ENCODE measurements around the gene KRT34.
"Not testable (repeated sequence)": the region's sequence is repeated elsewhere in the genome, so short reads cannot be mapped to it uniquely, and the experiment has no call there.

KRT34 gene

GRCh38 chr17:41424111-41424635 lies 42.1 kb upstream of the KRT34 start, which contains the start of gene KRT37:
KRT37 (minus strand) TSS chr17:41424585; CDS start chr17:41424523, 62 bp downstream.
- no peak within 1 kb of the TSS for H3K27ac ChIP-seq (ENCODE audit: low read depth, low read length)
- H3K4me2 ChIP-seq (ENCODE audit: low read length): no peak within 1 kb of the TSS
- TF ChIP-seq EZH2phosphoT487 (IDR thresholded peaks at IDR 0.05; ENCODE audit: borderline replicate concordance, low read length) (no peak), CTCF (IDR thresholded peaks at IDR 0.05; ENCODE audit: low read depth, low read length, poor library complexity, severe bottlenecking) (no peak)
- H3K4me3 ChIP-seq (ENCODE audit: low read length): no peak within 1 kb of the TSS
- H3K9me3 ChIP-seq (ENCODE audit: control insufficient read depth, insufficient read depth, low read length): no peaks in the 10 kb centered on the region
- H3K36me3 ChIP-seq (ENCODE audit: control insufficient read depth, low read length): no peaks in the 10 kb centered on the region
- H3K9me2 ChIP-seq (replicated peaks; ENCODE audit: control insufficient read depth, low read length): no peaks in the 10 kb centered on the region
- H3K4me1 ChIP-seq (ENCODE audit: control insufficient read depth, low read length): no peaks in the 10 kb centered on the region
- H3F3A ChIP-seq (ENCODE audit: control insufficient read depth, insufficient read depth): no peaks in the 10 kb centered on the region
- H4K20me1 ChIP-seq (ENCODE audit: control insufficient read depth, insufficient read depth, low read depth, low read length): no peaks in the 10 kb centered on the region
- H3K79me2 ChIP-seq (ENCODE audit: control insufficient read depth, low read length): no peaks in the 10 kb centered on the region
- no peaks in the 10 kb centered on the region for H3K27me3 ChIP-seq (ENCODE audit: control insufficient read depth, low read length)

- not testable (repeated sequence) for H3K9me3 ChIP-seq (ENCODE audit: control insufficient read depth, insufficient read depth, low read length); H3F3A ChIP-seq (ENCODE audit: control insufficient read depth, insufficient read depth); H3K9me2 ChIP-seq (replicated peaks; ENCODE audit: control insufficient read depth, low read length); H3K4me3 ChIP-seq (ENCODE audit: low read length); H3K4me1 ChIP-seq (ENCODE audit: control insufficient read depth, low read length); H3K36me3 ChIP-seq (ENCODE audit: control insufficient read depth, low read length); H3K79me2 ChIP-seq (ENCODE audit: control insufficient read depth, low read length); H3K27me3 ChIP-seq (ENCODE audit: control insufficient read depth, low read length); H3K4me2 ChIP-seq (ENCODE audit: low read length); H4K20me1 ChIP-seq (ENCODE audit: control insufficient read depth, insufficient read depth, low read depth, low read length); H3K27ac ChIP-seq (ENCODE audit: low read depth, low read length)
Measured at GRCh38 chr17:41422586-41422985, 40.5 kb upstream of the KRT34 start.

- Histone ChIP-seq H3K4me3 (ENCODE audit: low read length) (no peak overlapping the region), H3F3A (ENCODE audit: control insufficient read depth, insufficient read depth) (no peaks in the 10 kb centered on the region), H3K27ac (ENCODE audit: low read depth, low read length) (no peak overlapping the region), H3K4me1 (ENCODE audit: control insufficient read depth, low read length) (no peaks in the 10 kb centered on the region), H3K36me3 (ENCODE audit: control insufficient read depth, low read length) (no peaks in the 10 kb centered on the region), H3K9me3 (ENCODE audit: control insufficient read depth, insufficient read depth, low read length) (no peaks in the 10 kb centered on the region), H3K9me2 (replicated peaks; ENCODE audit: control insufficient read depth, low read length) (no peaks in the 10 kb centered on the region), H3K27me3 (ENCODE audit: control insufficient read depth, low read length) (no peaks in the 10 kb centered on the region), H3K79me2 (ENCODE audit: control insufficient read depth, low read length) (no peaks in the 10 kb centered on the region), H3K4me2 (ENCODE audit: low read length) (no peak overlapping the region), H4K20me1 (ENCODE audit: control insufficient read depth, insufficient read depth, low read depth, low read length) (no peaks in the 10 kb centered on the region)
- TF ChIP-seq EZH2phosphoT487 (IDR thresholded peaks at IDR 0.05; ENCODE audit: borderline replicate concordance, low read length) (no peak), CTCF (IDR thresholded peaks at IDR 0.05; ENCODE audit: low read depth, low read length, poor library complexity, severe bottlenecking) (no peak)
Measured at GRCh38 chr17:41421617-41422016, 39.5 kb upstream of the KRT34 start.

GRCh38 chr17:41421116-41421515 lies 39.0 kb upstream of the KRT34 start:
- Histone ChIP-seq H3K4me3 (ENCODE audit: low read length) (no peak overlapping the region), H3K27ac (ENCODE audit: low read depth, low read length) (no peak overlapping the region), H3K9me2 (replicated peaks; ENCODE audit: control insufficient read depth, low read length) (no peaks in the 10 kb centered on the region), H3K27me3 (ENCODE audit: control insufficient read depth, low read length) (no peaks in the 10 kb centered on the region), H3K36me3 (ENCODE audit: control insufficient read depth, low read length) (no peaks in the 10 kb centered on the region), H3F3A (ENCODE audit: control insufficient read depth, insufficient read depth) (no peaks in the 10 kb centered on the region), H3K4me2 (ENCODE audit: low read length) (no peak overlapping the region), H4K20me1 (ENCODE audit: control insufficient read depth, insufficient read depth, low read depth, low read length) (no peaks in the 10 kb centered on the region), H3K4me1 (ENCODE audit: control insufficient read depth, low read length) (no peaks in the 10 kb centered on the region), H3K79me2 (ENCODE audit: control insufficient read depth, low read length) (no peaks in the 10 kb centered on the region), H3K9me3 (ENCODE audit: control insufficient read depth, insufficient read depth, low read length) (no peaks in the 10 kb centered on the region)
- no peak for TF ChIP-seq CTCF (IDR thresholded peaks at IDR 0.05; ENCODE audit: low read depth, low read length, poor library complexity, severe bottlenecking)
- TF ChIP-seq EZH2phosphoT487 (IDR thresholded peaks at IDR 0.05; ENCODE audit: borderline replicate concordance, low read length): no peak
